CD4-positive, CD25-positive, alpha-beta regulatory T cell (primary cell): ENCODE data around the gene TYROBP. TPM values are rescaled to one million over a fixed set of nuclear protein-coding genes. Genes with fewer than 3 reads are reported as not detected.

Source experiments
- ATAC-seq, 2 donors: fragments of 150-1000 bp; cut with Tn5 transposase; one replicate each; pipeline ENCODE4 v1.10.0; 2021; ENCODE audit warnings: low read depth in 2 of 2, moderate number of reproducible peaks in 2 of 2, moderate library complexity in 1 of 2
- DNase-seq, 3 donors: peaks; one replicate each; pipeline versions ENCODE4 v3.0.0 to v3.0.0-alpha.2; 2012 to 2022; ENCODE audit warnings: mixed read lengths in 1 of 3
- H3K27ac ChIP-seq: one replicate; pipeline ENCODE4 v1.7.0; 2013; ENCODE audit warnings: mild to moderate bottlenecking, low read length; ENCODE audit not compliant: insufficient read depth, poor library complexity, severe bottlenecking
- H3K27me3 ChIP-seq: one replicate; pipeline ENCODE4 v1.7.0; 2013; ENCODE audit warnings: low read length; ENCODE audit not compliant: control insufficient read depth, insufficient read depth
- H3K36me3 ChIP-seq: one replicate; pipeline ENCODE4 v1.7.0; 2013; ENCODE audit warnings: mild to moderate bottlenecking, low read length, moderate library complexity; ENCODE audit not compliant: control insufficient read depth, insufficient read depth
- H3K4me1 ChIP-seq: 2 replicates; pipeline ENCODE4 v1.7.0; 2013; ENCODE audit warnings: mild to moderate bottlenecking, low read length; ENCODE audit not compliant: insufficient read depth, control insufficient read depth, poor library complexity, severe bottlenecking
- H3K4me3 ChIP-seq: one replicate; pipeline ENCODE4 v1.7.0; 2013; ENCODE audit warnings: low read depth, mild to moderate bottlenecking, low read length, moderate library complexity
- H3K9me3 ChIP-seq, 2 experiments: 1 replicate in 1 of 2; 2 replicates in 1 of 2; pipeline ENCODE4 v1.7.0; 2013; ENCODE audit warnings: low read length in 2 of 2, mild to moderate bottlenecking in 1 of 2, moderate library complexity in 1 of 2; ENCODE audit not compliant: control insufficient read depth in 2 of 2
- H3K27ac Mint-ChIP-seq, 3 donors: one replicate each; pipeline ENCODE4 v1.8.0; 2020 to 2022; ENCODE audit warnings: mild to moderate bottlenecking in 3 of 3, mixed read lengths in 3 of 3, moderate library complexity in 2 of 3
- H3K27me3 Mint-ChIP-seq: one replicate; pipeline ENCODE4 v1.8.0; 2022; ENCODE audit warnings: mild to moderate bottlenecking, mixed read lengths
- H3K36me3 Mint-ChIP-seq: one replicate; pipeline ENCODE4 v1.8.0; 2020; ENCODE audit warnings: mixed read lengths
- H3K4me1 Mint-ChIP-seq, 4 donors: one replicate each; pipeline ENCODE4 v1.8.0; 2020 to 2022; ENCODE audit warnings: mixed read lengths in 4 of 4, mild to moderate bottlenecking in 1 of 4
- H3K4me3 Mint-ChIP-seq, 4 donors: one replicate each; pipeline ENCODE4 v1.8.0; 2020 to 2022; ENCODE audit warnings: mild to moderate bottlenecking in 4 of 4, mixed read lengths in 4 of 4, moderate library complexity in 3 of 4
- H3K9me3 Mint-ChIP-seq, 7 donors: one replicate each; pipeline ENCODE4 v1.8.0; 2020 to 2022; ENCODE audit warnings: mixed read lengths in 7 of 7, mild to moderate bottlenecking in 3 of 7, moderate library complexity in 2 of 7
- polyA plus RNA-seq, 4 donors: library from polyadenylated mRNA; unstranded; fragments of 300-500 nt; fragmentation: Illumina TruSeq; gene quantifications; one replicate each; pipeline ENCODE4 v1.2.3, GENCODE V29; 2021
- total RNA-seq: library from RNA; stranded (reverse); gene quantifications from one replicate; pipeline ENCODE4 v1.2.3, GENCODE V29; 2022

The TYROBP gene
- total and polyA plus RNA-seq, 5 donors from 2014 or later: 0.49 to 6.9 (median 2.1) TPM; not detected in 1

DNA sequence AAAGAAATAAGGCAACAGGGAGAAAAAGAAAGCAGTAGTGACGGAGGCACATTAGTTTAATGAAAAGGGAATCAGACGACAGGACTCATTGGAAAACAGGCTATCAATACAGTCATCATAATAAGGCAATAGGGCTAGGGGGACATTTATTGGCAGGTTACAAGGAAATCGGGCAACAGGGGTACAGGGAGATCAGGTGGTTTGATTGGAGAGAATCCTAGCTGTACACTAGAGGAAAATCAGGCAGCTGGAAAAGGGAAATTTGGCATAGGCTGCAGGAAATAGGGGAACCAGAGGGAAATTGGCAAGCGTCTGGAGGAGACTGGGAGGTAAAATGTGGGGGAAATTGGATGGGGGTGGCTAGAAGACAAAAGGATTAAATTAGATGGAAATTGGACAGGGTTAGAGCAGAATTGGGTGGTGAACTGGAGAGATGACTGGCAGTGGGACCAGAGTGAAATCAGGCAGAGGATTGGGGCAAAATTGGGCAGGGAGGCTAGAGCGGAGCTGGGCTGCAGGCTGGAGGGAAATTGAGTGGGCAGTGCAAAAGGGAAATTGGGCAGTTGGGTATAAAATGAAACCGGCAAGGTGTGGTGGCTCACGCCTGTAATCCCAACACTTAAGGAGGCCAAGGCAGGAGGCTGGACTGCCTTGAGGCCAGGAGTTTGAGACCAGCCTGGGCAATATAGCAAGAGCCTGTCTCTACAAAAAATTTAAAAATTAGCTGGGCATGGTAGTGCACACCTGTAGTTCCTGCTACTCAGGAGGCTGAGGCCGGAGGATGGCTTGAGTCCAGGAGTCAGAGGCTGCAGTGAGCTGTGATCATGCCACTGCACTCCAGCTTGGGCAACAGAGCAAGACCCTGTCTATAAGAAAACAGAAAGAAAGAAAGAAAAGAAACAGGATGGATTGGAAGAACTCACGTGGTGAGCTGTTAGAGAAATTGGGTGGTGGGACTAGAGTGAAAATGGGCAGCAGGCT, 35.5 kb upstream of the TYROBP start:
- no peak for DNase-seq
- Histone ChIP-seq H3K4me3 (no peak overlapping the region), H3K4me1 (peaks cover 6% of the 10 kb centered on the region), H3K9me3 (no peaks in the 10 kb centered on the region), H3K36me3 (peaks cover 5% of the 10 kb centered on the region), H3K27me3 (no peaks in the 10 kb centered on the region), H3K27ac (no peak overlapping the region)
- Mint-ChIP-seq H3K27ac (peak overlapping the region in 2 of 3 donors; percentile 27 to 70), H3K36me3 (peaks cover 33% of the 10 kb centered on the region), H3K4me3 (no peak overlapping the region), H3K27me3 (no peaks in the 10 kb centered on the region), H3K4me1 (peaks cover 5 to 52% (median 16%) of the 10 kb centered on the region in 4 donors), H3K9me3 (no peaks in the 10 kb centered on the region)
- ATAC-seq: no peak

DNA sequence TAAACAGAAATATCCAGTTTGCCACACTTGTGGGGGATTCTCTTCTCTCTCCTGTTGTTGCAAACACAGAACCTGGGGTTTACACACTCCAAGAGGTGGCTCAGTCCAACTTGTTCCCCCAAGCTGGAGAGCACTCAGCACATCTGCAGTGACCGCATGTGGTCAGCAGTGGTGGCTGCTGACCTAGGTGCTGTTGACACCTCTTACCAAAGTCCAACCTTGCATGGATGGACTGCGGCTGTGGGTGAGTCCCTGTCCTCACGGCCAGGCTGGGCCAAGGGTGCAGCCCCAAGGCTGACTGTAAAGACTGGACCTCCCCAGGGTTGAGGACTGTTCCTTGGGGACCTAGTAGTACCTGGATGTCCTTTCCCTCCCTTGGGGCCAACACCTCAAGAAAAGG, 34.1 kb upstream of the TYROBP start:
- Histone ChIP-seq H3K4me3 (no peak overlapping the region), H3K9me3 (no peaks in the 10 kb centered on the region), H3K4me1 (peaks cover 15% of the 10 kb centered on the region), H3K27me3 (no peaks in the 10 kb centered on the region), H3K36me3 (peaks cover 5% of the 10 kb centered on the region), H3K27ac (no peak overlapping the region)
- DNase-seq: no peak
- peaks cover 13 to 55% (median 26%) of the 10 kb centered on the region in 4 donors for H3K4me1 Mint-ChIP-seq
- no peak for ATAC-seq
- H3K27ac Mint-ChIP-seq: no peak overlapping the region
- H3K27me3 Mint-ChIP-seq: no peaks in the 10 kb centered on the region
- peaks cover 42% of the 10 kb centered on the region for H3K36me3 Mint-ChIP-seq
- no peaks in the 10 kb centered on the region for H3K9me3 Mint-ChIP-seq
- no peak overlapping the region for H3K4me3 Mint-ChIP-seq

DNA sequence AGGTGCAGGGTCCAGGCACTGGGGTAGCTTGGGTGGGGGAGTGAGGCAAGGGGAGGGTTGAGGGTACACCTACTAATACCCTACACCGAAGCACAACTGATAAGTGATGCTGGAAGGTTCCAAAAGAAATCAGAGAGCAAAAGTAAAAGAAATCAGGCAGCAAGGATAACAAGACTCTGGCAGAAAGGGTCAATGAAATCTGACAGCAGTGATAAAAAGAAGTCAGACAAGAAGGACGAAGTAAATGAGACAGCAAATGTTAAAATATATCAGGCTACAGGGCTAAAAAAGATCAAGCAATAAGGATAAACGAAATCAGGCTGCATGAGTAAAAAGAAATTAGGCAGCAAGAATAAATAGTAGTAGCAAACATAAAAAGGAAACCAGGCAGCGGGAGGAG, 32.7 kb upstream of the TYROBP start:
- DNase-seq: no peak
- Mint-ChIP-seq H3K4me3 (peak overlapping the region in 2 of 4 donors; percentile 3 to 33), H3K36me3 (peaks cover 42% of the 10 kb centered on the region)

DNA sequence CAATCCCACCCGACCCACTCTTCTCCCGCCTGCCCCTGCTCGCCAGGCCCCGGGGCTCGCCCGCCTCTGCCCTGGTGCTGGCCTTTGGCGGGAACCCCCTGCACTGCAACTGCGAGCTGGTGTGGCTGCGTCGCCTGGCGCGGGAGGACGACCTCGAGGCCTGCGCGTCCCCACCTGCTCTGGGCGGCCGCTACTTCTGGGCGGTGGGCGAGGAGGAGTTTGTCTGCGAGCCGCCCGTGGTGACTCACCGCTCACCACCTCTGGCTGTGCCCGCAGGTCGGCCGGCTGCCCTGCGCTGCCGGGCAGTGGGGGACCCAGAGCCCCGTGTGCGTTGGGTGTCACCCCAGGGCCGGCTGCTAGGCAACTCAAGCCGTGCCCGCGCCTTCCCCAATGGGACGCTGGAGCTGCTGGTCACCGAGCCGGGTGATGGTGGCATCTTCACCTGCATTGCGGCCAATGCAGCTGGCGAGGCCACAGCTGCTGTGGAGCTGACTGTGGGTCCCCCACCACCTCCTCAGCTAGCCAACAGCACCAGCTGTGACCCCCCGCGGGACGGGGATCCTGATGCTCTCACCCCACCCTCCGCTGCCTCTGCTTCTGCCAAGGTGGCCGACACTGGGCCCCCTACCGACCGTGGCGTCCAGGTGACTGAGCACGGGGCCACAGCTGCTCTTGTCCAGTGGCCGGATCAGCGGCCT, 32.1 kb upstream of the TYROBP start:
- H3K27ac Mint-ChIP-seq: no peak overlapping the region
- H3K4me1 Mint-ChIP-seq: peaks cover 13 to 66% (median 33%) of the 10 kb centered on the region in 4 donors
- H3K36me3 Mint-ChIP-seq: peaks cover 37% of the 10 kb centered on the region
- no peaks in the 10 kb centered on the region for H3K9me3 Mint-ChIP-seq
- H3K36me3 ChIP-seq: peaks cover 5% of the 10 kb centered on the region
- H3K27me3 ChIP-seq: no peaks in the 10 kb centered on the region
- peaks cover 32% of the 10 kb centered on the region for H3K4me1 ChIP-seq
- H3K4me3 ChIP-seq: no peak overlapping the region
- no peak overlapping the region for H3K27ac ChIP-seq
- peaks cover 7% of the 10 kb centered on the region for H3K27me3 Mint-ChIP-seq
- peak overlapping the region in 1 of 4 donors; percentile 33 for H3K4me3 Mint-ChIP-seq
- no peaks in the 10 kb centered on the region for H3K9me3 ChIP-seq
- ATAC-seq (no peak), DNase-seq (no peak)

More for the DNA sequence above, 32.7 kb upstream of the TYROBP start:
- Mint-ChIP-seq H3K4me1 (peaks cover 13 to 62% (median 30%) of the 10 kb centered on the region in 4 donors), H3K9me3 (no peaks in the 10 kb centered on the region), H3K27me3 (peaks cover 1% of the 10 kb centered on the region), H3K27ac (peak overlapping the region in 1 of 3 donors; percentile 26)
- Histone ChIP-seq H3K4me3 (no peak overlapping the region), H3K4me1 (peaks cover 26% of the 10 kb centered on the region), H3K36me3 (peaks cover 5% of the 10 kb centered on the region), H3K9me3 (no peaks in the 10 kb centered on the region), H3K27ac (no peak overlapping the region), H3K27me3 (no peaks in the 10 kb centered on the region)
- no peak for ATAC-seq

DNA sequence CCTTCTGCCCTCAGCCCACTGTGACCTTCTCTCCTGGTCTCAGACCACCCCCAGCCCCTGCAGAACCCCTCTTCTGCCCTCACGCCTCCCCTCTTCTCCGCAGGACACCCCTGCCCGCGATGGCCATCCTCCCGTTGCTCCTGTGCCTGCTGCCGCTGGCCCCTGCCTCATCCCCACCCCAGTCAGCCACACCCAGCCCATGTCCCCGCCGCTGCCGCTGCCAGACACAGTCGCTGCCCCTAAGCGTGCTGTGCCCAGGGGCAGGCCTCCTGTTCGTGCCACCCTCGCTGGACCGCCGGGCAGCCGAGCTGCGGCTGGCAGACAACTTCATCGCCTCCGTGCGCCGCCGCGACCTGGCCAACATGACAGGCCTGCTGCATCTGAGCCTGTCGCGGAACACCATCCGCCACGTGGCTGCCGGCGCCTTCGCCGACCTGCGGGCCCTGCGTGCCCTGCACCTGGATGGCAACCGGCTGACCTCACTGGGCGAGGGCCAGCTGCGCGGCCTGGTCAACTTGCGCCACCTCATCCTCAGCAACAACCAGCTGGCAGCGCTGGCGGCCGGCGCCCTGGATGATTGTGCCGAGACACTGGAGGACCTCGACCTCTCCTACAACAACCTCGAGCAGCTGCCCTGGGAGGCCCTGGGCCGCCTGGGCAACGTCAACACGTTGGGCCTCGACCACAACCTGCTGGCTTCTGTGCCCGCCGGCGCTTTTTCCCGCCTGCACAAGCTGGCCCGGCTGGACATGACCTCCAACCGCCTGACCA, 31.4 kb upstream of the TYROBP start:
- H3K36me3 ChIP-seq: peaks cover 5% of the 10 kb centered on the region
- no peaks in the 10 kb centered on the region for H3K9me3 ChIP-seq
- Mint-ChIP-seq H3K9me3 (no peaks in the 10 kb centered on the region), H3K4me3 (peak overlapping the region in 3 of 4 donors; percentile 50 to 97 (median 85)), H3K4me1 (peaks cover 13 to 71% (median 33%) of the 10 kb centered on the region in 4 donors), H3K27ac (peak overlapping the region in 1 of 3 donors; percentile 3), H3K36me3 (peaks cover 35% of the 10 kb centered on the region), H3K27me3 (peaks cover 7% of the 10 kb centered on the region)
- no peak for ATAC-seq
- no peak overlapping the region for H3K27ac ChIP-seq
- H3K27me3 ChIP-seq: no peaks in the 10 kb centered on the region
- H3K4me3 ChIP-seq: no peak overlapping the region
- peaks cover 33% of the 10 kb centered on the region for H3K4me1 ChIP-seq
- DNase-seq: no peak

DNA sequence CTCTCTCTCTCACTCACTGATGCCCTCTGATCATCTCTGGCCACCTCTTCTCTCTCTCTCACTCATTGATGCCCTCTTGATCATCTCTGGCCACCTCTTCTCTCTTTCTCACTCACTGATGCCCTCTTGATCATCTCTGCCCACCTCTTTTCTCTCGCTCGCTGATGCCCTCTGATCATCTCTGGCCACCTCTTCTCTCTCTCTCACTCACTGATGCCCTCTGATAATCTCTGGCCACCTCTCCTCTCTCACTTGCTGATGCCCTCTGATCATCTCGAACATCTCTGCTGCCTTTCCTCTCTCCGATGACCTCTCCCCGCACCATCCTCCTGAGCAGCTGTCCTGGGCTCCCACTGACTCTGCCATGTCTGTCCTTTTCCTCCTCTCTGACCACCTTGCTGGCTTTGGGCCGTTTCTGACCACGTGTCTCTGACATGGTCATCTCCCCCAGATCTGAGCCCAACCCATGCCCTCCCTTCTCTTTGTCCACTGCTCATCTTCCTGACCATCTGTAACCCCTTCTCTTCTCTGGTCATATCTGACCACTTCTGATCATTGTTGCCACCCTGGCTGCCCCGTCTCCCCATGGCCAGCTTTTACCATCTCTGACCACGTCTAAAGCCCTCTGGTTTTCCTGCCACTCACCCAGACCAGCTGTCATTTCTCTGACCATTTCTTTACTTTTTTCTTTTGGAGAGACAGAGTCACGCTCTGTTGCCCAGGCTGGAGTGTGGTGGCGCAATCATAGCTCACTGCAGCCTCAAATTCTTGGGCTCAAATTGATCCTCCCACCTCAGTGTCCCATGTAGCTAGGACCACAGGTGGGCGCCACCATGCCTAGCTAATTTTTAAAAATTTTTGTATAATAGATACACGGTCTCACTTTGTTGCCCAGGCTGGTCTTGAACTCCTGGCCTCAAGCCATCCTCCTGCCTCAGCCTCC, 30.5 kb upstream of the TYROBP start:
- H3K4me1 Mint-ChIP-seq: peaks cover 13 to 65% (median 33%) of the 10 kb centered on the region in 4 donors
- H3K27me3 Mint-ChIP-seq: peaks cover 7% of the 10 kb centered on the region
- Histone ChIP-seq H3K4me3 (peak overlapping the region; percentile 68), H3K36me3 (peaks cover 5% of the 10 kb centered on the region), H3K9me3 (no peaks in the 10 kb centered on the region), H3K27ac (no peak overlapping the region), H3K27me3 (no peaks in the 10 kb centered on the region), H3K4me1 (peaks cover 33% of the 10 kb centered on the region)
- H3K9me3 Mint-ChIP-seq: no peaks in the 10 kb centered on the region
- ATAC-seq (no peak), DNase-seq (no peak)
- H3K27ac Mint-ChIP-seq: peak overlapping the region in 2 of 3 donors; percentile 76 to 89
- peaks cover 28% of the 10 kb centered on the region for H3K36me3 Mint-ChIP-seq
- H3K4me3 Mint-ChIP-seq: peak overlapping the region; percentile 85 to 97 (median 90)
